Stimulated activated CD4-positive, alpha-beta T cell treated with anti-CD3 and anti-CD28 coated beads, Interleukin-4, amount 100 ng/mL, for 24 hours (primary cell): ENCODE measurements around the gene ELMO1.

Experiments used
- DNase-seq: peaks from one replicate; pipeline ENCODE4 v3.0.0-alpha.2; 2020

Gene ELMO1

DNA sequence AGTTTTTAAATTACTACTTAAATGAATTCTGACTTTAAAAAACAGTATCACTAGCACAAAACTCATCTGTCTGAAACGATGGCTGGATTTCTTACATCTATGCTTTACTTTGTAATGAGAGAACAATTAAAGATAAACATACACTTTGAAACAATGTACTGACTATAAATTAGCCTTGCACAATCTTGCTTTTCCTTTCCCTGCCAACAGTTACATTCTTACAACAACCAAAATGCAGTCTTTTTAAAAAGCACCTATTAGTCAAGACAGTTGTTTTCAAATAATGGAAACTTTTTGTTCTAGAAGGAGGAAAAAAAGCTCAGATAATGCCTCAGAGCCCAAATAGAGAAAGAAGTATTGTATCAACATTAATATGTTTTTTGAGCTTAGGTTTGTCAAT is 153.3 kb downstream of the ELMO1 start:
- no peak for DNase-seq

DNA sequence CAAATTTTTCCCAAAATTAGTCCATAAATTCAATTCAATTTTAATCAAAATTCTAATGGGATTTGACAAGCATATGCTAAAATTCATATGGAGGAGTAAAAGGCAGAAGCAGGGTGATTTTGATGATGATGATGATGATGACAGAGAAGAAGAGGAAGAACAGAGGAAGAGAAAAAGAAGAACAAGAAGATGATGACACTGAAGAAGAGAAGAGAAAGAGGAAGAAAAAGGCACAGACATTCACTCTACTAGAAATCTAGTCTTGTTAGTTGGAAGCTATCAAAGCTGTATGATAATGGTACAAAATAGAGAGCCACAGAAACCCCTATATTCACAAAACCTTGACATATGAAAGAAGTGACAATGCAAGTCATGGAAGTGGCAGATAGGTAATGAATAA is 157.9 kb downstream of the ELMO1 start:
- DNase-seq: no peak

DNA sequence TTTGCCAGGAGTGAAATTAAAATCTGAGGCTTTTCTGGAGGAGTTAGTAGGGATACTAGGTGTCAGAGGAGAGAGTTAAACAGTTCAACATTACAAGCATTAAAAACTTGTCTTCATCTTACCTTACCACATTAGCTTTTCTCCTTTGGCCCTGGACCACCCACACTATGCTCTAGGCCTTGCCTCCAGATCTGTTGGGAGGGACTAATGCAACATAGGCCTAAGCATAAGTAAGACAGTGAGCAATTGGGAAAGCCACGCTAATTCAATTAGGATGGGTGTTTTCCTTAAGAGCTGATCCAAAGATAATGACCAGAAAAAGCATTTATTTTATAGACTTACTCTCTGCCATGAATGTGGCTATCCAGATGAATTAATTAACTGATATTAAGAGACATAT is 158.9 kb downstream of the ELMO1 start:
- DNase-seq: no peak

DNA sequence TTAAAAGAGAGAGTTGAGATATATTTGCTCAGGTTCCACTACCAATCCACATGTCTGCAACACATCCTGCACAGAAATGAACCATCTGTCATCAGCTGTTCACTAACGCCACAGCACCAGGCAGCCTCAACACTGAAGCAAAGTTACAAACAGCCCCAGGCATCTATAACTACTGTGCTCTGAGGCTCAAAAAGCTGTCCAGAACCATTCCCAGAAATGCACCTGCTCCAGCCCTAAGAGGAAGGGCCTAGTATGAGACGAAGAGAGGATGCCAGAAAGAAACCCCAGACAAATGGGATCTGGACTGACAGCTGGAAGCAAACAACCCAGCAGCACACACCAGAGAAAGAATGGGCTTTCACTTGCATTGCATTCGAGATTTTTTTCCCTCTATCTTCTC is 159.3 kb downstream of the ELMO1 start:
- no peak for DNase-seq

DNA sequence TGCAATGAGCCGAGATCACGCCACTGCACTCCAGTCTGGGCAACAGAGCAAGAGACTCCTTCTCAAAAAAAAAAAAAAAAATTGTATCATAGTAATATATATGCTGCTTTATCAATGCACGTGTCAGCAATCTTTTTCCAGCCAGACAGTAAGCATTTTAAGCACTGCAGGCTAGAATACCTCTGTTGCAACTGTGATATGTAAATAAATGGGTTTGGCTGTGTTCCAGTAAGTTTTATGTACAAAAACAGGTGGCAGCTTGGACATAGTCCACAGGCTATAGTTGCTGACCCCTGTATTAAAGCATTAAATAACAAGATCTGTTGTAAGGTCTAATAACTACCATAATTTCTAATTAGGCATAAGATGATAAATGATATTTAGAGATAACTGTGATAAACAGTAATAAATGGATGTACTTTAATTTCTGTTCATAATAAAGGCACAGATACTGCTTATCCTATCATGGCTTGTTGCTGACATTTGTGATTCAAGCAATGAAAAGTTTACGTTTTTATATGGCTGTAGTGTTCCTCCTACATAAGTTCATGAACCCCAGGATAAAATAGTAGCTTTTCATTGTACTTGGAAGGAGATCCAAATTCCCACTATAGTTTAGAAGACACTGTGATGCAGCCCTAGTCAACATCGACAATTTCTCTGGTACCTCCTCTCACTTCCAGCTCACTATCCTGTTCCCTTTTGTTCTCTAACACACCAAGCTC is 161.4 kb downstream of the ELMO1 start:
- no peak for DNase-seq

DNA sequence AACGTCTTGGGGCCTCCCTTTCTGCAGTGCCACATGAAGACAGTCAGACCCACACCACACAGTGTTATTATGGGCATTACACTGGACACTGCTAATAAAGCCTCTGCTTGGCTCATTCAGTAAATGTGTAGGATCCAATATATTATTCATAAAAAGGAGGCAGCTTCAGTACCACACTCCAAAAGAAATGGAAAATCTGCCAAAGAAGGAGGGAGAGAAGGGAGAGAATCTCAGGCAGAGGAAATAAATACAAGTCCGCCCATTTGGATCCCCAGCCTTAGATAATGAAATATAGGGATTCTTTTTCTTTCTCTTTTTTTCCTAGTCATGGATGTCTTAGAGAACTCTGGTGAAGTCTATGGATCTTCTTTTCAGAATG is 162.2 kb downstream of the ELMO1 start:
- no peak for DNase-seq

DNA sequence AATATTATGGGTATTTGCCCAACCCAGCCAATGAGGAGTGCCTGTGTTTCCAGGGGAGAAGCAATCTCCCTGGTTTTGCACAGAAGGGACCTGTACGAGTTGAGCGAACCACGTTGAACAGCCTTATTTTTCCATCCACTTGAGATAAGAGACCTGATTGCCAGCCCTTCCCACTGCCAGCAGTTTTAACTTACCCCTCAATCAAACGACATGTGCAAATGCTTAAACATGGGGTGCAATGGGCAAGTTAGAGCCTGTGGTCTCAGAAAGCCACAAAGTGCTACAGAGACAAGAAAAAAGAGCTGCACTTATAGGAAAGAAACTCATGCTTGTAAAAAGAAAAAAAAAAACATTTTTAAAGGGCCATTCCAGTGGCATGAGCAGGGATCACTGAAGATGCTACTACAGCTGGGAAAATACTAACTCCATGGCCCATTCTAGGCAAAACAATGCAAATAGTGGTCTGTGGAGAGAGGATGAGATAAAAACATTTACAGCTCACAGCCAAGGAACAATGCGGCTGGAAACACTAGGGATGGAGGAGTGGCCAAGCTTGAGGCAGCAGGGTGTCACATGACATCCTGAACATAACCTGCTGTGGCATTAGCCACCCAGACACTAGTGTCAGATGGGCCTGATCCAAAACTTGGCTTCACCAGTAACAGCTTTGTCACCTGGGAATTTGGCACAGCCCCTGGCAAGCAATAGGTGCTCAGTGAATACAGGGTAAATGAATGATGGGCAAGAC is 162.8 kb downstream of the ELMO1 start:
- no peak for DNase-seq

DNA sequence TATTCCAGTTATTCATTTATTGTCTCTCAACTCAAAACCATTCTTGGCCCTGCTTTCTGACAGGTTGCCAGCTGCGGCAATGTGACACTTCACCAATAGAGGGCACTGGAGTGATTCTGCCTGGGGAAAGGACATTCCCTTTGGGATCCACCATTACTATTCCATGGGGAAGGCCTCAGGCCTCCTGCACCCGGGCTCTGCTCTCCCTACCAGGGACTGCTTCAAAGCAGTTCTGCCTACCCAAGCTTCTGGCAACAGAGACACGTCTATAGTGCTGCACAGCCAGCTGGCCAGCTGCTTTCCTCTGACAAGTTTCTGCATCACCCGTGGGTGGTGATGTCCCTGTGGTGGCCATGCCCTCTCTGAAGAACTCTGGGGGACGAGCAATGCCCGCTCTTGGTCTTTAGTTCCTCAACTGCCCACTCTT is 163.8 kb downstream of the ELMO1 start:
- peak; percentile 48 for DNase-seq

DNA sequence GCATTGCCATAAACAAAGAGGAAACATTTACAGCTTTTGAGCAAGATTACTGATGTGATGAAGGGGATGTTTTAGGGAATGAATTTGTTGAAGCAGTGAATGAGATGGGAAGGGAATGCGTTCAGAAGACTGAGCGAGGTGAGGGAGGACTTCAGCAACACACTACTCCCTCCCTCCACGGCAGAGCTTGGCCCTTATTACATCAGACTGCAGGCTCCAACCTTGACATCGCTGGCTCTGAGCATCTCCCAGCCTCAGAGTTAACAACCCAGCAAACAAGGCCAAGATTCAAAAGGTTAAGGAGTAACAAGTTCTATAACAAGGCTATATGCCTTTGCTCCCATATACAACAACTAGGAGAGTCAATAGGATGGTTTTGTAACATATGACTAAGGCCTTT is 164.4 kb downstream of the ELMO1 start:
- DNase-seq: no peak

DNA sequence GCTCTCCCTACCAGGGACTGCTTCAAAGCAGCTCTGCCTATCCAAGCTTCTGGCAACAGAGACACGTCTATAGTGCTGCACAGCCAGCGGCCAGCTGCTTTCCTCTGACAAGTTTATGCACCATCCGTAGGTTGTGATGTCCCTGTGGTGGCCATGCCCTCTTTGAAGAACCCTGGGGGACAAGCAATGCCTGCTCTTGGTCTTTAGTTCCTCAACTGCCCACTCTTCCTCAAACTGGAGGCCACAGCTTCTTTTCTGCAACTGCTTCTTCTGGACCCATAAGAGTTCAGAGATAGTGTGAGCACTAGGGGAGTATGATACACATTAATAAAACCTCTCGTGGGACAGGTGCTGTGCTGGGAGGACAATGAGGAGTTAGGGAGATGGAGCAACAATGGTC is 164.9 kb downstream of the ELMO1 start:
- DNase-seq: no peak

DNA sequence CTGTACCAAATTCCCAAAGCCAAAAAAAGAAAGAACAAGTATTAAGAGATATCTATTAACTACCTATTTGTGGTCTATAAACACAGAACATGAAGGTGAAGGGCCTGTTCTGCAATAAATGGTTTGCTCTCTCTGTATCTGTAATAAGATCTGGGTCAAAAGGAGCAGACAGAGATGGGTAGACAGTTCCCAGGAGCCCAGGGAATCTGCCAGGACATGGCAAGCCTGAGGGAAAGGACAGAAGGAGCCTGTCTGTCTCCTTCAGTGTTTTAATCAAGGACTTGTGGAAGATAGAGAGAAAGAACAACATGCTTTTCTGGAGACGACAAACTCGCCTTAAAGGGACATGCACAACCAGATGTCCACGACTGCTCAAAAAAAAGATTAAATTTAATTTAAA is 165.7 kb downstream of the ELMO1 start:
- no peak for DNase-seq

DNA sequence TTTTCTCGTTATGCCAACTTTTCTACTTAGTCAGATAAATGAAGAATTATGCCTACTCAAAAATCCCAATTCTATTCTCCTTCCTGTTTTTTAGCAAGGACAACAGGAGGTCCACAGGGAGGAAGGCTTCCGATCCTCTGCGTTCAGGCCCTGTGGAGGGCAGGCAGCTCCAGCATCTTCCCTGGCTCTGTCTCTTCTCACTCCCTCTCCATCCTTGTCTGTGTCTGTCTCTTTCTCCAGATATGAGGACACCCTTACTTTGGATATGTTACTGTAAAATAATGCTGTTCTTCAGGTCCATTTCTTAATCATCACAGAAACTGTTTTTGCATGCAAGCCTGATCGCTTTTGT is 166.6 kb downstream of the ELMO1 start:
- no peak for DNase-seq

DNA sequence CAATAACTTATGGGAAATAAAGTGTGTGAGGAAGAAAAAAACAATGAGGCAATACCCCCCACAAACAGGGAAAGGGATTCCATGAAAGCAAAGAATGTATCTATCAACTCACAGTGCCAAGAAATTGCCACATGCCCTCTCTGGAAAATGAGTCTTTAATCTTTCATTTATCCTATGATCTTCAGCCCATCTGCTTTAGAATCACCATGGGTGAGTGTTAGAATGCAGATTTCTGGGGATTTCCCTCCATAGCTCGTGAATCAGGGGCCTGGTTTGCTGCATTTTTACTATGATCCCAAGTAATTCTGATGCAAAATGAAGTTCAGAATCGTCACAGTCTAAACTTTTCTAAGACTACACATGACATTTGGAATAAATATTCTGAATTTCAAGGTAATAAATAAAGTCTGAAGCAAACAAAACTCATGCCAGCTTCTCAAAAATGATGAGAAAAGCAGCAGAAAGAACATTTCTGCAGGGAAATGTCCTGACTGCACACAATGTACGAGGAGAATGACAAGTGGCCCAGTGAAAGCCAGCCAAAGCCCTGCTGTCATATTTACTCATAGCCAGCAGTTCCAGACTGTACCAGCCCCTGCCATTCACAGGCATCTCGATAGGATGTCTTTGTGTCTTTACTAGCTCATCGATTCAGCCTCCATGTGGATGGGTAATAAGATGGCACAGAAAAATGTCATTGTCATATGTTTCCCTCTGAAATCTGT is 167.1 kb downstream of the ELMO1 start:
- DNase-seq: no peak

DNA sequence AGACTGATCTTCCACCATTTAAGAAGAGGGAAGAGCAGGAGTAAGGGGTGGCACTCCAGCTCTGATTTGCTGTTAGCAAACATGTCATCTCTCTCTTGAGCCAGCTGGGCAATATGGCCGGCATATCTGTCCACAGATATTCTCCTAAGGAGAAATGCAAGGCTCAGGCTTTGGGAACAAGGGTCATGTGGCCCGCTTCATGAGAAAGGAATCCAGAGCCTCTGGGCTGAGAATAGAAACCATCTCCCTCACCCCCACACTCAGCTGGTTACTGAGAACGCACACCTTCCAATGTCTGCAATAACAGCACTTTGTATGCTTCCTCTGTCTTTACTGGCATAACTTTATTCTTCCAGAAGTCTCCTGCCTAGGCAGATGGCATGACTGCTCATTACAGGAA is 171.2 kb downstream of the ELMO1 start:
- no peak for DNase-seq

DNA sequence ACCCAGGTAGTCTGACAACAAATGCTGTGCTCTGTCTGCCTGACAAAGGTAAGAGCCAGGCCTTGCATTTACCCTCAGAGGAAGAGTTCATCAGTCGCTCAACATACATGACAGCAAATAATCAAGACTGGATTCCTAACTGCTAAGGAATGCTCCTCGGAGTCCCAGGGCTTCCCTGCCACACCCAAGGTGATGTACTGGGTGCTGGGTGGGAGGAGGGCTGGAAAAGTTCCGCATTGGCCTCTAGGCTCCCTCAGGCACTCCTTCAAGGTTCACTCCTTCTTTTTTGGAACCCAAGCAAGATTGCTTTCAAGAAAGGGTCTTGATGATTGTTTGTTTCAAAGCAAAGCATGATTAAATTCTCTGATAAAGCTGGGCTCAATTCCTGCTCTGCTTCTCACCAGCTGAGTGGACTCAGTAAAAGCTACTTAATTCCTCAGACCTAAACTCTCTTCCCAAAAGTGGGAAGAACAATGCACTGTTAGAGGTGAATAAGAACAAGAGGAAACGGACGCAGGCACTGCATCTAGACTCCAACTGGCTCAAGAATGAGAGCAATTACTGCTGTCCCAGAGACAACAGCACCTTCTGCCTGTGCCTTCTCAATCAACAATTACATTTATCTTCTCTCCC is 173.5 kb downstream of the ELMO1 start:
- DNase-seq: no peak

DNA sequence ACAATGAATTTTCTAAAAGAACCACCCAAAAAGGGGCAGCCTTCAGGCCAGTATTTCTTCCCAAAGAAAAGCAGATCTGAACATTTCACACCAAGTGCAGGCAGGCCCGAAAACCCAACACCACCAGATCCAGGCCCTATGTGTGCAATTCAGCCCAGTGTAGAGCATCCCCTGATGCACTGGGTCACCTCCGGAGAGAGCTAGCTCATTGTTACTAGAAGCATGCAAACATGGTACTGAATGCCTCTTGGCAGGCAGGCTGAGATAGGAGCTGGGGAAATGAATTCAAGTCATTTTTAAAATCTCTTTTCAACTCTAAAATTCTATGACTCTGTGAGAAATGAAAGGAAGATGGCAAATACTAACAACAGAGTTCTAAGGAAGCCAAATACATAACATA is 174.8 kb downstream of the ELMO1 start:
- DNase-seq: no peak

DNA sequence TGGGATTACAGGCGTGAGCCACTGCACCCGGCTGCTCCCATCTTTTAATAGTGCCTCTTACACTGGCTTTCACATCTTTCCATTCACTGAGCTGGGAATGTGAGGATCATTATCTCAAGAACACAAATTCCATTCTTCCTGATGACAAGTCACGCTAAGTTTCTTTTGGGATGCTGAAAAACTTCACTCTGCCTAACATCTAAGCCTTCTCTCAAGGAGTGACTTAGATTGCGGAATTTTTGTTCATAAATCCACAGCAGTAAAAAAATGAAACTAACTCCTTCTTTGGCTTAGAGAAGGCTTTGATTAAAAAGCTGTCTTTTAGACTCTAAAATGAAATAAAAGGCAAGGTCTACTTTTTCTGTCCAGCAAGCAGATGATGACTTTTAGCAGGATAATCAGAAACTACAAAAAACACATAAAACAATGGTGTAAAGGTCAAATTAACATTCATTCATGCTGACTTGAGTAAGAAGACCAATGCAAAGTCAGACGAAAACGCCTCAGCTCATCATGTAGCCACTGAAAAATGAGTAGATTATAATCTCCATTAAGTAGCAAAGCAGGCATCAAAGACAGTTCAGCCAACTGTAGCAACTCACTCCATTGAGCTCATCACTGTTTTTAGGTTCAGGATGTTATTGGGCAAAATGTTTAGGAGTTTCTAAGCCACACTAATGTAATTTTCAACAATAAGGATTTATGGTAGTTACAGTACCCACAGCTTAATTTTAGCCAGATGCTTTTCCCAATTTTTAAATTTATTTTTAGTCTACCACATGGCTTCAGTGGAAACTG is 178.8 kb downstream of the ELMO1 start:
- DNase-seq: no peak

DNA sequence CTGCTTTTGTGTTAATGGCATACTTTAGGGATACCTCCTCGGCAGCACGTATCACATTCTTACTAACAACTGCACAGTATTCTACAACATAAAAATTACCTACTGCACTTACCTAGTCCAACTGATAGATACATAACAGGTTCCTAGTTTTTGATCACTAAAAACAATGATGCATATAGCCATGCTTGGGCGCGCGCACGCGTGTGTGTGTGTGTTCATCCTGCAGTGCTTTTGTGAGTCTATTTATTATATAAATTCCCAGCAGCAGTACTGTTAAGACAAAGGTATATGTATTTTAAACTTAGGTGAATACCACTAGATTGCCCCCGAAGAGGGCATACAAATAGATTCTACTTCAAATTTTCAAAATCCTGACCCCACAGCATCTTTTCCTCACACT is 181.4 kb downstream of the ELMO1 start:
- DNase-seq: no peak

DNA sequence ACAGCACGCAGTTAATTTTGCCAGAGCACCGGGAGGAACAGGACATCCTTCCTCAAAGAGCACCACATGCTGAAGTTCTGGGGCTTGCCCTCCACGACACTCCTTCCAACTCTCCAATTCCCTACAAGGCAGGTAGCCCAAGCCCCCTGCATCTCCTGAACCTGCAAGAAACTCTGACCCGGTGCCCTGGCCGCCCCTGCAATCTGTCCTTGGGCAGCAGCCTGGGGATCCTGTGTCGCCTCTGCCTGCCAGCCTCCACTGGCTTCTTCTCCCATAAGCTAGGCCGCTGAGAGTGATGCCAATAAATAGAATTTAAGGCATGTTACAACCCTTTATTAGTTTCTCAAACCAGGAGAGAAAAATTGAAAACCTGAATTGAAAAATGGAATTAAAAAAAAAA is 182.8 kb downstream of the ELMO1 start:
- no peak for DNase-seq

DNA sequence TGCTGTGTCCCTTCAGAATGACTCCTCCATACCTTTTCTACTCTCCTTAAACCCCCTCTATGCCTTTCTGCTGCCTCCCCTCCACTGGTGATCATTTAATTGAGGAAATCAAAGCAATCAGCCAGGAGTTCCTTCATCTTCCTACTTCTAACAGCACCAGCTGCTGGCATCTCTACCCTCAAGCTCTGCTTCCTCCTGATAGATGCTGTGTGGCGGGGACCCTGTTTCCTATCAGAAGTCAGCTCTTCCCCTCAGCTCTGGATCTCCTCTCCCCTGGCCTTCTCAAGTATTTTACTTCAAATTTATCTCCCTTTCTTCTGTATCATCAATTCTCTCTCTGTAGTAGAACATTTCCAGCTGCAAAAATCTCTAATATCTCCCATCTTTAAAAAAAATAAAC is 183.7 kb downstream of the ELMO1 start:
- DNase-seq: no peak

DNA sequence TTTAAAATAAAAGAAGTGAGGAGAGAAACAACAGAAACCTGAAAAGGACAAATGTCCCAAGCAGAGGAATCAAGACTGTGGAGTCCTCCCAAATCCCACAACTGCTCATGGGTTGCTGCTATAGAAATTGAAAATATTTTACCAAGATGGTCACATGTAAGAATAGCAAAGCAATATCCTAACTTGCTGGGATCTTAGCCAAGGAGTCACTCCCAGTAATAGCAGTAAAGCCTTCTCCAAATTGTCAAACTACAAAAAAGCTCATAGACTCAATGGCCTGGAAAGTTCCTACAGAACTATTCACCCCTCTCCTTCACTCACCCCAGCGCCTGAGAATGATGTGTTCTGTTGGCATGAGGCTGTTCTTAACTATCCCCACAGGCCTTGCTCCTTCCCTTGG is 186.5 kb downstream of the ELMO1 start:
- no peak for DNase-seq

DNA sequence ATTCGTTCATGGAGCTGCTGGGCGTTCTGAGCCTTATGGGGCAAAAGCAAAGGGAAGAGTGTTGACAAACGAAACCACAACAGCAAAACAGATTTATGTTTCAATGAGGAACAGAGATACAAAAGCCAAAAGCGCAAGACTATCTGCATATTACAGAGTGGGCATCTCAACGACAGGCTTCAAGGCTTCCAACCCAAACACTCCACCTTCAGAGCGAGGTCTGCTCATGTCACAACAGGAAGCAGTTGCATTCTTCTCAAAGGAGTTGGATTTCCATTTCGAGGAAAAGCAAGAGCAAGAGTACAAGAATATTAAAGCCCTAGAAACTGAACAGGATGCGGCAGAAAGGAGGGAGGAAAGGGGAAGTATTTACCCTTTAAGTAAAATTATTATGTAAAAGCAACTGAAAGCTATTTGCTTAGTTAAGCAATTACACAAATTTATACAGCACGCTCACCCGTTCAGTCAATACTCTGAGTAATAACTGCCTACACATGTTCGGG is 189.3 kb downstream of the ELMO1 start:
- no peak for DNase-seq

DNA sequence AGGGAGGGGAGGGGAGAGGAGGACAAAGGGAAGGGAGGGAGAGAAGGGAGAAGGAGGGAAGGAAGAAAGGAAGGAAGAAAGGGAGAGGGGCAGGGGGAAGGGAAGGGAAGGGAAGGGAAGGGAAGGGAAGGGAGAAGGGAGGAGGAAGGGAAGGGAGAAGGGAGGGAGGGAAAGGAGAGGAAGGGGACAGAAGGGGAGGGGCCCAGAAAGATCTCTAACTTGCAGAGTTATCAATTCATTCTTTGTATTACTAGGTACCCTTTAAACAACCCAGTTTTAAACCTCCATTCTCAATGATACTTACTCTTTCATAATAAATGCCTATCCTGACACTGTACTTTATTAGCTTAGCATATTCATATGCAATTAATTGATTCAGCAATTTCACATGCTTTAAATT is 192.0 kb downstream of the ELMO1 start:
- DNase-seq: no peak
